Thyroid gland (tissue), 4 donors: ENCODE results near the gene M6PR. TPM values are rescaled to one million over a fixed set of nuclear protein-coding genes. Genes with fewer than 3 reads are reported as not detected.

ENCODE experiments used
- DNase-seq, 2 donors: peaks; one replicate each; pipeline ENCODE4 v3.0.0-alpha.2; 2019
- H3K27ac ChIP-seq, 3 donors: fragments of 200-600 bp; sonication (generic); 1 replicate in 2 of 3; 2 replicates in 1 of 3; pipeline ENCODE4 v1.5.1; 2016 to 2019; ENCODE audit warnings: mild to moderate bottlenecking in 1 of 3, moderate library complexity in 1 of 3
- H3K27me3 ChIP-seq: fragments of 200-600 bp; sonication (generic); one replicate; pipeline ENCODE4 v1.5.1; 2019
- H3K36me3 ChIP-seq, 2 donors: fragments of 200-600 bp; sonication (generic); one replicate each; pipeline ENCODE4 v1.5.1; 2016 to 2019
- H3K4me1 ChIP-seq, 2 donors: fragments of 200-600 bp; sonication (generic); one replicate each; pipeline ENCODE4 v1.5.1; 2017 to 2019
- H3K4me3 ChIP-seq, 3 donors: fragments of 200-600 bp; sonication (generic); replicated peaks in 1 of 3; 1 replicate in 2 of 3; 2 replicates in 1 of 3; pipeline ENCODE4 v1.5.1; 2016; ENCODE audit warnings: mild to moderate bottlenecking in 1 of 3
- H3K9me3 ChIP-seq: fragments of 200-600 bp; sonication (generic); one replicate; pipeline ENCODE4 v1.5.1; 2017
- POLR2A ChIP-seq, 2 donors: fragments of 450-650 bp; IDR thresholded peaks; one replicate each; pipeline ENCODE4 v1.6.1; 2017; ENCODE audit warnings: antibody characterized with exemption in 2 of 2, mild to moderate bottlenecking in 2 of 2, moderate library complexity in 1 of 2
- WGBS, 2 donors: methylation state at CpG; one replicate each; pipeline ENCODE4 v1.1.5; 2017; 5-methylcytosine and 5-hydroxymethylcytosine counted together
- intact Hi-C: fragments of 100-400 bp; cut with DNase I; formaldehyde crosslinking; loops from one replicate; pipeline ENCODE4 v1.15.1; 2023
- total RNA-seq, 4 donors: library from RNA; depleted of rRNA; stranded (reverse); fragments of >200 nt; gene quantifications; one replicate each; pipeline ENCODE4 v1.2.3, GENCODE V29; 2016
- TF ChIP-seq, protein P1 (sequence below), 6 experiments: fragments of 200-600 bp in 3 of 6; fragments of 450-650 bp in 3 of 6; sonication (generic) in 3 of 6; IDR thresholded peaks; one replicate each; pipeline ENCODE4 v1.5.1; 2016 to 2019; ENCODE audit warnings: antibody characterized with exemption in 6 of 6, mild to moderate bottlenecking in 2 of 6, inconsistent platforms in 1 of 6, moderate library complexity in 1 of 6

Gene M6PR
- total RNA-seq, 4 donors from 2014 or later, result 112 to 158 (median 136) TPM

DNA sequence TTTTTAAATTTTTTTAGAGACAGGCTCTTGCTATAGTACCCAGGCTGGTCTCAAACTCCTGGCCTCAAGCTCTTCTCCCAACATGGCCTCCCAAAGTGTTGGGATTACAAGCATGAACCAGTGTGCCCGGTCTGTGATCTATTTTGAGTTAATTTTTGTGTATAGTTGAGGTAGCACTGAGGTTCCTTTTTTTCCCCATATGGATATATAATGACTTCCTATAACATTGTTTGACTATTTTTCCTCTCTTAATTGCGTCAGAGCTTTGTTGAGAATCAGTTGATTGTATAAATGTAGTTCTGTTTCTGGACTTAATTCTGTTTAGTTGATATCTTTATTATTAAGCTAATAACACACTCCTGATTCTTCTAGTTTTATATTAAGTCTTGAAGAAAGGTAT, 8.6 kb upstream of the M6PR start:
- Histone ChIP-seq H3K36me3 (no peaks in the 10 kb centered on the region), H3K4me3 (no peak overlapping the region), H3K4me1 (no peaks in the 10 kb centered on the region), H3K9me3 (no peaks in the 10 kb centered on the region), H3K27ac (no peak overlapping the region), H3K27me3 (no peaks in the 10 kb centered on the region)
- no peak for DNase-seq
- intact Hi-C loops, result no loop called here
- WGBS, 2 donors, result 83% methylated on average over 2 of the region's 2 CpGs
- TF ChIP-seq, protein P1, sequence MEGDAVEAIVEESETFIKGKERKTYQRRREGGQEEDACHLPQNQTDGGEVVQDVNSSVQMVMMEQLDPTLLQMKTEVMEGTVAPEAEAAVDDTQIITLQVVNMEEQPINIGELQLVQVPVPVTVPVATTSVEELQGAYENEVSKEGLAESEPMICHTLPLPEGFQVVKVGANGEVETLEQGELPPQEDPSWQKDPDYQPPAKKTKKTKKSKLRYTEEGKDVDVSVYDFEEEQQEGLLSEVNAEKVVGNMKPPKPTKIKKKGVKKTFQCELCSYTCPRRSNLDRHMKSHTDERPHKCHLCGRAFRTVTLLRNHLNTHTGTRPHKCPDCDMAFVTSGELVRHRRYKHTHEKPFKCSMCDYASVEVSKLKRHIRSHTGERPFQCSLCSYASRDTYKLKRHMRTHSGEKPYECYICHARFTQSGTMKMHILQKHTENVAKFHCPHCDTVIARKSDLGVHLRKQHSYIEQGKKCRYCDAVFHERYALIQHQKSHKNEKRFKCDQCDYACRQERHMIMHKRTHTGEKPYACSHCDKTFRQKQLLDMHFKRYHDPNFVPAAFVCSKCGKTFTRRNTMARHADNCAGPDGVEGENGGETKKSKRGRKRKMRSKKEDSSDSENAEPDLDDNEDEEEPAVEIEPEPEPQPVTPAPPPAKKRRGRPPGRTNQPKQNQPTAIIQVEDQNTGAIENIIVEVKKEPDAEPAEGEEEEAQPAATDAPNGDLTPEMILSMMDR (IDR thresholded peaks at IDR 0.05), result no peak
- no peak for TF ChIP-seq POLR2A (IDR thresholded peaks at IDR 0.05)

DNA sequence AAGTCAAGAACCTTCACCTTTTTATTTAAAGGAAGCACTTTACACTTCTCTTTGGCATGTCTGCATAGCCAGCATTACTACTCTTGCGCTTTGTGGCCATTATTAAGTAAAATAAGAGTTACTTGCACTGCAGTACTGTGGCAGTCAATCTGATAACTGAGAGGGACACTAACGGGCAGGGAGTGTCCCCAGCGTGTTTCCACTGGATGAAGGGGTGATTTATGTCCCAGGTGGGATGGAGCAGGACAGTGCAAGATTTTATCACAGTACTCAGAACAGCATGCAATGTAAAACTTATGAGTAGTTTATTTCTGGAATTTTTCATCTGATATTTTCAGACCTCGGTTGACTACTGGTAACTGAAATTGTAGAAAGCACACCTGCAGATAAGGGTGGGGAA, 8.1 kb upstream of the M6PR start:
- Histone ChIP-seq H3K4me1 (no peaks in the 10 kb centered on the region), H3K36me3 (no peaks in the 10 kb centered on the region), H3K27ac (no peak overlapping the region), H3K4me3 (no peak overlapping the region), H3K27me3 (no peaks in the 10 kb centered on the region), H3K9me3 (no peaks in the 10 kb centered on the region)
- WGBS, 2 donors, result 85 to 91% methylated on average over 4 of the region's 4 CpGs
- intact Hi-C loops, result no loop called here
- no peak for DNase-seq
- TF ChIP-seq POLR2A (IDR thresholded peaks at IDR 0.05), result no peak
- TF ChIP-seq, protein P1 (IDR thresholded peaks at IDR 0.05), result no peak

DNA sequence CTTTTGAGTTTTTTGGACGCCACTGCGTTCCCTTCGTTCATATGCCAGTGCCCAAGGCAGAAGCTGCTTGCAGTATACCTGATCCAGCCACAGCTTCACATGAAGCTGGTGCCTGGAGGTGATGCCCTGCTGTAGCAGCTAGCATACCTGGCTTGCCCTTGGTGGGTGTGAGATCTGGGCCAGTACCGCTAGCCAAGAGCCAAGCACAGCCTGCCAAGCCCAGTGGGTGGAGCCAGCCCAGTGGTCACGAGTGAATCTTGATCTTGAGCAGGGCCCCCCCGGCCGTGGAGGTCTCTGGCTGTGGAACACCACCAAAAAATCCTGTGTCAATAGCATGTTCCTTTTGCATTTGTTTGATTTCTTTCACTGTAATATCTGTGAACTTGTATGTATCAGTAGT, 7.3 kb upstream of the M6PR start:
- 90 to 93% methylated on average over 6 to 7 of the region's 7 CpGs for WGBS, 2 donors
- no peak for DNase-seq
- Histone ChIP-seq H3K27ac (no peak overlapping the region), H3K27me3 (no peaks in the 10 kb centered on the region), H3K36me3 (no peaks in the 10 kb centered on the region), H3K4me3 (no peak overlapping the region), H3K9me3 (no peaks in the 10 kb centered on the region), H3K4me1 (no peaks in the 10 kb centered on the region)
- TF ChIP-seq, protein P1 (IDR thresholded peaks at IDR 0.05), result no peak
- no peak for TF ChIP-seq POLR2A (IDR thresholded peaks at IDR 0.05)
- intact Hi-C loops, result no loop called here

DNA sequence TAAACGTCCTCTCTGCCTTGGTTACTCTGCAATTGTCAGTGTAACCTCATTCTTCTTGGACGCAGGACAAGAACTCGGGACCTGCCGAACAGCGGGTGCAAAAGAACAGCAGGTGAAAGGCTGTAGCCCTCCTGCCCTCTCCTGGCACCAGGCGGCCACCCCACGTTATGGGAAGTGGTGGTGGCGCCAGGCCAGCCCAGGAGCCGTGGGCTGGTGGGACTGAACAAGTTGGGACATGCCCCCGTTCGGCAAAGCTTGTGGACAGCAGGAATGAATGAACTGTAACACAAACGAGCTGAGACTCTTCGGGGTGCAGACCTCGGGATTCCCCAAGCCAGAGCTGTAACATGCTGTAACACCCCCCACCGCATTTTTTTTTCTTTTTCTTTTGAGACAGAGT, 6.6 kb upstream of the M6PR start:
- no peak for TF ChIP-seq POLR2A (IDR thresholded peaks at IDR 0.05)
- TF ChIP-seq, protein P1 (IDR thresholded peaks at IDR 0.05), result no peak
- DNase-seq, result no peak
- Histone ChIP-seq H3K36me3 (no peaks in the 10 kb centered on the region), H3K4me1 (no peaks in the 10 kb centered on the region), H3K27me3 (no peaks in the 10 kb centered on the region), H3K9me3 (no peaks in the 10 kb centered on the region), H3K27ac (no peak overlapping the region), H3K4me3 (no peak overlapping the region)
- 91 to 94% methylated on average over 15 of the region's 15 CpGs for WGBS, 2 donors
- intact Hi-C loops, result no loop called here

DNA sequence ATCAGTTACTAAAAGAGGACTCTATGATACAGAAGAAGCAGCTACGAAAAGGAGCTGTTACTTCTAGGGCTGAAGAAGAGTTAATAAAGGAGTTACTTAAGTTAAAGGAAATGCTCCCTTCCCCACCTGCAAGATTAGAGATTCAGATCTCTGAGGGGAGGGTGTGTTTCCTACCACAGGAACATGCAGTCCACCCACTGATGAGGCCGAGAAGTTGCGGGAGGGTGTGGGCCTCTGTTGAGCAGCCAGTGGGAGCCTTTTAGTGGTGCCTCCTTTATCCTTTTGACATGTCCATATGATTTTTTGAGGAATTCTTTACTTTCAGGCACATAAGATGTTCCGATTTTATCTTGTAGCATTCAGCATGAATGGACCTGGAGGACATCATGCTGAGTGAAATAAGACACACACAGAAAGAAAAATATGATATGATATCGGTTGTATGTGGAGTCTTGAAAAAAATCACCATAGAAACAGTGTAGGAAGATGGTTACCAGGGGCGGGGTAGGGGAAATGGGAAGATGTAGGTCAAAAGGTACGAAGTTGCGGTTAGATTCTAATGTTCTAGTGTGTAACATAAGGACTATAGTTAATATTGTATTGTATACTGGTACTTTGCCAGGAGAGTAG, 4.4 kb upstream of the M6PR start:
- Histone ChIP-seq H3K36me3 (no peaks in the 10 kb centered on the region), H3K4me1 (peaks cover 0 to under 1% of the 10 kb centered on the region in 2 donors), H3K27me3 (no peaks in the 10 kb centered on the region), H3K9me3 (no peaks in the 10 kb centered on the region), H3K4me3 (no peak overlapping the region), H3K27ac (no peak overlapping the region)
- no peak for DNase-seq
- TF ChIP-seq POLR2A (IDR thresholded peaks at IDR 0.05), result no peak
- TF ChIP-seq, protein P1 (IDR thresholded peaks at IDR 0.05), result no peak
- intact Hi-C loops, result no loop called here
- 91 to 93% methylated on average over 8 of the region's 8 CpGs for WGBS, 2 donors
